Neural cell (in vitro differentiated cells): Measurements from ENCODE around the gene MAP1LC3B2.

Experiments
- EZH2 ChIP-seq: fragments of 200-600, 300-800 bp; shearing (Covaris generic), sonication (generic); IDR thresholded peaks from 2 replicates; pipeline ENCODE4 v1.6.1; 2014; ENCODE audit warnings: antibody characterized with exemption, low read length, borderline replicate concordance, mild to moderate bottlenecking; ENCODE audit not compliant: insufficient read depth, poor library complexity, severe bottlenecking
- POLR2AphosphoS5 ChIP-seq: IDR thresholded peaks from 2 replicates; pipeline ENCODE4 v1.6.1; 2012
- RAD21 ChIP-seq: fragments of 450-650 bp; conservative IDR thresholded peaks from 2 replicates; pipeline ENCODE4 v1.6.1; 2014; ENCODE audit warnings: antibody characterized with exemption, mild to moderate bottlenecking, moderate library complexity
- REST ChIP-seq: IDR thresholded peaks from 2 replicates; pipeline ENCODE4 v1.6.1; 2012; ENCODE audit warnings: borderline replicate concordance
- TAF1 ChIP-seq: IDR thresholded peaks from 2 replicates; pipeline ENCODE4 v1.6.1; 2012; ENCODE audit warnings: low read depth
- TF ChIP-seq, protein P1 (sequence below): fragments of 450-650 bp; IDR thresholded peaks from 2 replicates; pipeline ENCODE4 v1.5.1; 2014; ENCODE audit warnings: antibody characterized with exemption, mild to moderate bottlenecking, moderate library complexity; ENCODE audit not compliant: poor library complexity, severe bottlenecking

GRCh38 chr12:116529686-116530085 lies 29.5 kb upstream of the MAP1LC3B2 start:
- TF ChIP-seq, protein P1, sequence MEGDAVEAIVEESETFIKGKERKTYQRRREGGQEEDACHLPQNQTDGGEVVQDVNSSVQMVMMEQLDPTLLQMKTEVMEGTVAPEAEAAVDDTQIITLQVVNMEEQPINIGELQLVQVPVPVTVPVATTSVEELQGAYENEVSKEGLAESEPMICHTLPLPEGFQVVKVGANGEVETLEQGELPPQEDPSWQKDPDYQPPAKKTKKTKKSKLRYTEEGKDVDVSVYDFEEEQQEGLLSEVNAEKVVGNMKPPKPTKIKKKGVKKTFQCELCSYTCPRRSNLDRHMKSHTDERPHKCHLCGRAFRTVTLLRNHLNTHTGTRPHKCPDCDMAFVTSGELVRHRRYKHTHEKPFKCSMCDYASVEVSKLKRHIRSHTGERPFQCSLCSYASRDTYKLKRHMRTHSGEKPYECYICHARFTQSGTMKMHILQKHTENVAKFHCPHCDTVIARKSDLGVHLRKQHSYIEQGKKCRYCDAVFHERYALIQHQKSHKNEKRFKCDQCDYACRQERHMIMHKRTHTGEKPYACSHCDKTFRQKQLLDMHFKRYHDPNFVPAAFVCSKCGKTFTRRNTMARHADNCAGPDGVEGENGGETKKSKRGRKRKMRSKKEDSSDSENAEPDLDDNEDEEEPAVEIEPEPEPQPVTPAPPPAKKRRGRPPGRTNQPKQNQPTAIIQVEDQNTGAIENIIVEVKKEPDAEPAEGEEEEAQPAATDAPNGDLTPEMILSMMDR: no peak
- TF ChIP-seq EZH2 (no peak), RAD21 (no peak), POLR2AphosphoS5 (no peak), REST (no peak), TAF1 (no peak)
